Fibroblast of lung (primary cell): ENCODE results near the gene RNF7.

Experiments
- EZH2 ChIP-seq: IDR thresholded peaks from 2 replicates; pipeline ENCODE4 v1.5.1; 2012; ENCODE audit warnings: low read length, control low read depth, mild to moderate bottlenecking; ENCODE audit errors: missing control alignments
- TF ChIP-seq, protein P1 (sequence below), 2 donors: IDR thresholded peaks in 1 of 2; conservative IDR thresholded peaks in 1 of 2; 1 replicate in 1 of 2; 2 replicates in 1 of 2; pipeline ENCODE4 v1.5.1; 2011 to 2012; ENCODE audit warnings: low read length in 2 of 2, control low read depth in 1 of 2, inconsistent platforms in 1 of 2, low read depth in 1 of 2, mild to moderate bottlenecking in 1 of 2

- TF ChIP-seq, protein P1, sequence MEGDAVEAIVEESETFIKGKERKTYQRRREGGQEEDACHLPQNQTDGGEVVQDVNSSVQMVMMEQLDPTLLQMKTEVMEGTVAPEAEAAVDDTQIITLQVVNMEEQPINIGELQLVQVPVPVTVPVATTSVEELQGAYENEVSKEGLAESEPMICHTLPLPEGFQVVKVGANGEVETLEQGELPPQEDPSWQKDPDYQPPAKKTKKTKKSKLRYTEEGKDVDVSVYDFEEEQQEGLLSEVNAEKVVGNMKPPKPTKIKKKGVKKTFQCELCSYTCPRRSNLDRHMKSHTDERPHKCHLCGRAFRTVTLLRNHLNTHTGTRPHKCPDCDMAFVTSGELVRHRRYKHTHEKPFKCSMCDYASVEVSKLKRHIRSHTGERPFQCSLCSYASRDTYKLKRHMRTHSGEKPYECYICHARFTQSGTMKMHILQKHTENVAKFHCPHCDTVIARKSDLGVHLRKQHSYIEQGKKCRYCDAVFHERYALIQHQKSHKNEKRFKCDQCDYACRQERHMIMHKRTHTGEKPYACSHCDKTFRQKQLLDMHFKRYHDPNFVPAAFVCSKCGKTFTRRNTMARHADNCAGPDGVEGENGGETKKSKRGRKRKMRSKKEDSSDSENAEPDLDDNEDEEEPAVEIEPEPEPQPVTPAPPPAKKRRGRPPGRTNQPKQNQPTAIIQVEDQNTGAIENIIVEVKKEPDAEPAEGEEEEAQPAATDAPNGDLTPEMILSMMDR (conservative IDR thresholded peaks at IDR 0.05 in 1 of 2, IDR thresholded peaks at IDR 0.05 in 1 of 2; ENCODE audit: low read depth in 1 of 2, low read length in 2 of 2): no peak
- TF ChIP-seq EZH2: no peak
Observed at GRCh38 chr3:141723255-141723654, 14.8 kb upstream of the RNF7 start.
